IMR-90 (cell line): ENCODE data around the gene RNASE2.
"Not testable (repeated sequence)": the region's sequence is repeated elsewhere in the genome, so short reads cannot be mapped to it uniquely, and the experiment has no call there.

Source experiments
- MXI1 ChIP-seq: IDR thresholded peaks from 2 replicates; pipeline ENCODE4 v1.6.1; 2012; ENCODE audit warnings: low read depth, mild to moderate bottlenecking, low read length, moderate library complexity, borderline replicate concordance
- POLR2A ChIP-seq: IDR thresholded peaks from 2 replicates; pipeline ENCODE4 v1.6.1; 2012; ENCODE audit warnings: mild to moderate bottlenecking, low read depth, low read length
- RFX5 ChIP-seq: IDR thresholded peaks from 2 replicates; pipeline ENCODE4 v1.8.0; 2012; ENCODE audit warnings: low read depth, mild to moderate bottlenecking, low read length, moderate library complexity
- SMC3 ChIP-seq: fragments of 150-350 bp; IDR thresholded peaks from 2 replicates; pipeline ENCODE4 v1.6.1; 2016; ENCODE audit warnings: low read depth, mild to moderate bottlenecking, antibody characterized with exemption, low read length, moderate library complexity
- TF ChIP-seq, protein P1 (sequence below): fragments of 150-350 bp; IDR thresholded peaks from 2 replicates; pipeline ENCODE4 v1.6.1; 2016; ENCODE audit warnings: low read depth, mild to moderate bottlenecking, low read length, moderate library complexity, borderline replicate concordance
- TF ChIP-seq, protein P2 (sequence below): conservative IDR thresholded peaks from 2 replicates; pipeline ENCODE4 v1.5.1; 2012; ENCODE audit warnings: mild to moderate bottlenecking, low read depth, low read length, improper control_type of control experiment

- TF ChIP-seq, protein P1, sequence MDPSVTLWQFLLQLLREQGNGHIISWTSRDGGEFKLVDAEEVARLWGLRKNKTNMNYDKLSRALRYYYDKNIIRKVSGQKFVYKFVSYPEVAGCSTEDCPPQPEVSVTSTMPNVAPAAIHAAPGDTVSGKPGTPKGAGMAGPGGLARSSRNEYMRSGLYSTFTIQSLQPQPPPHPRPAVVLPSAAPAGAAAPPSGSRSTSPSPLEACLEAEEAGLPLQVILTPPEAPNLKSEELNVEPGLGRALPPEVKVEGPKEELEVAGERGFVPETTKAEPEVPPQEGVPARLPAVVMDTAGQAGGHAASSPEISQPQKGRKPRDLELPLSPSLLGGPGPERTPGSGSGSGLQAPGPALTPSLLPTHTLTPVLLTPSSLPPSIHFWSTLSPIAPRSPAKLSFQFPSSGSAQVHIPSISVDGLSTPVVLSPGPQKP: not testable (repeated sequence)
- TF ChIP-seq, protein P2, sequence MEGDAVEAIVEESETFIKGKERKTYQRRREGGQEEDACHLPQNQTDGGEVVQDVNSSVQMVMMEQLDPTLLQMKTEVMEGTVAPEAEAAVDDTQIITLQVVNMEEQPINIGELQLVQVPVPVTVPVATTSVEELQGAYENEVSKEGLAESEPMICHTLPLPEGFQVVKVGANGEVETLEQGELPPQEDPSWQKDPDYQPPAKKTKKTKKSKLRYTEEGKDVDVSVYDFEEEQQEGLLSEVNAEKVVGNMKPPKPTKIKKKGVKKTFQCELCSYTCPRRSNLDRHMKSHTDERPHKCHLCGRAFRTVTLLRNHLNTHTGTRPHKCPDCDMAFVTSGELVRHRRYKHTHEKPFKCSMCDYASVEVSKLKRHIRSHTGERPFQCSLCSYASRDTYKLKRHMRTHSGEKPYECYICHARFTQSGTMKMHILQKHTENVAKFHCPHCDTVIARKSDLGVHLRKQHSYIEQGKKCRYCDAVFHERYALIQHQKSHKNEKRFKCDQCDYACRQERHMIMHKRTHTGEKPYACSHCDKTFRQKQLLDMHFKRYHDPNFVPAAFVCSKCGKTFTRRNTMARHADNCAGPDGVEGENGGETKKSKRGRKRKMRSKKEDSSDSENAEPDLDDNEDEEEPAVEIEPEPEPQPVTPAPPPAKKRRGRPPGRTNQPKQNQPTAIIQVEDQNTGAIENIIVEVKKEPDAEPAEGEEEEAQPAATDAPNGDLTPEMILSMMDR: not testable (repeated sequence)
- TF ChIP-seq POLR2A, SMC3, RFX5, MXI1: not testable (repeated sequence)
These were observed 3.7 kb downstream of the RNASE2 start for GRCh38 chr14:20958946-20959345.
